Naive thymus-derived CD8-positive, alpha-beta T cell (primary cell): Measurements from ENCODE around the gene ZNF107. TPM values are rescaled to one million over a fixed set of nuclear protein-coding genes. Genes with fewer than 3 reads are reported as not detected.

Experiments
- ATAC-seq, 2 donors: fragments of 150-1000 bp; cut with Tn5 transposase in 1 of 2; sonication (Bioruptor Pico), chemical (Tn5 transposase) in 1 of 2; 1 replicate in 1 of 2; 2 replicates in 1 of 2; pipeline ENCODE4 v1.10.0; 2021; ENCODE audit warnings: mild to moderate bottlenecking in 2 of 2, moderate library complexity in 2 of 2
- POLR2A ChIA-PET: fragments of 350-600 bp; sonication (Branson Sonifier 250); formaldehyde crosslinking; loops from one replicate; lab custom pipeline; 2021; ENCODE audit warnings: antibody characterized with exemption; lab: Charles Lee
- DNase-seq, 10 donors: peaks; one replicate each; pipeline versions ENCODE4 v3.0.0 to v3.0.0-alpha.2; 2020 to 2022
- H3K27ac Mint-ChIP-seq, 10 donors: one replicate each; pipeline ENCODE4 v1.8.0; 2020 to 2022; ENCODE audit warnings: mild to moderate bottlenecking in 10 of 10, mixed read lengths in 10 of 10, moderate library complexity in 4 of 10, inconsistent platforms in 1 of 10
- H3K27me3 Mint-ChIP-seq, 5 donors: one replicate each; pipeline ENCODE4 v1.8.0; 2021 to 2022; ENCODE audit warnings: mixed read lengths in 5 of 5
- H3K36me3 Mint-ChIP-seq, 3 donors: one replicate each; pipeline ENCODE4 v1.8.0; 2020 to 2022; ENCODE audit warnings: mixed read lengths in 3 of 3, mild to moderate bottlenecking in 2 of 3, inconsistent platforms in 1 of 3
- H3K4me1 Mint-ChIP-seq, 4 donors: one replicate each; pipeline ENCODE4 v1.8.0; 2021 to 2022; ENCODE audit warnings: mixed read lengths in 4 of 4
- H3K4me3 Mint-ChIP-seq, 10 donors: one replicate each; pipeline ENCODE4 v1.8.0; 2020 to 2022; ENCODE audit warnings: mild to moderate bottlenecking in 10 of 10, mixed read lengths in 10 of 10, moderate library complexity in 6 of 10, inconsistent platforms in 1 of 10
- H3K9me3 Mint-ChIP-seq, 9 donors: one replicate each; pipeline ENCODE4 v1.8.0; 2020 to 2022; ENCODE audit warnings: mixed read lengths in 9 of 9, mild to moderate bottlenecking in 3 of 9, inconsistent platforms in 1 of 9, moderate library complexity in 1 of 9
- microRNA-seq: library from miRNA; unstranded; fragments of <30 nt; microRNA quantifications from one replicate; pipeline ENCODE4 v1.2.0, GENCODE V29; 2022; ENCODE audit warnings: borderline microRNAs expressed
- polyA plus RNA-seq, 3 donors: library from polyadenylated mRNA; unstranded; fragments of 300-500 nt; fragmentation: Illumina TruSeq; gene quantifications; one replicate each; pipeline ENCODE4 v1.2.3, GENCODE V29; 2021
- total RNA-seq, 8 experiments: library from RNA in 2 of 8; stranded (reverse) in 2 of 8; gene quantifications; one replicate each; pipeline ENCODE4 v1.2.3 and lab custom pipeline; 2021 to 2026

The ZNF107 gene
- total and polyA plus RNA-seq, 5 experiments from 2014 or later = 9.7 to 33.6 (median 12.8) TPM

DNA sequence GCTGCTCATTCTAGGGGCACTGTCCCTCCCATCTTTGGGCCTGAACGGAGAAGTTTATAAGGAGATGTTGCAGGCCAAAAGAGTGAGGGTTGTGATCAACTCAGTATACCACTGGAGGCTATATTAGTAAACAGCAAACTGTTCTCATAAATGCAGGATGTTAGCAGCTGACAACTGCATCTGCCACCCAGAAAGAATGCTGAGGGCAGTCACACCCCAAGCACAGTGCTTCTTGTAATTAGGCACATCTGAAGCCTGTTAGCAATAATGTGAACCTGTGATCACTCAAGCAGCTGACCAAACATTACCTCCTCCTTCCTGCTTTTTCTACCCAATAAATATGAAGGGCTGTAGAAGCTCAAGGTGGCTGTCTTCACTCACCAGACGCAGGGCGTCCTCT lies 89.9 kb downstream of the ZNF107 start:
- no peak for DNase-seq
- no peaks in the 10 kb centered on the region for H3K4me1 Mint-ChIP-seq
- H3K27ac Mint-ChIP-seq = no peak overlapping the region
- H3K36me3 Mint-ChIP-seq = peaks cover 0 to 11% (median 0%) of the 10 kb centered on the region in 3 donors
- peaks cover 0 to 9% (median 2%) of the 10 kb centered on the region in 9 donors for H3K9me3 Mint-ChIP-seq
- POLR2A ChIA-PET = no interaction called here
- H3K27me3 Mint-ChIP-seq = no peaks in the 10 kb centered on the region
- ATAC-seq = no peak
- no peak overlapping the region for H3K4me3 Mint-ChIP-seq

DNA sequence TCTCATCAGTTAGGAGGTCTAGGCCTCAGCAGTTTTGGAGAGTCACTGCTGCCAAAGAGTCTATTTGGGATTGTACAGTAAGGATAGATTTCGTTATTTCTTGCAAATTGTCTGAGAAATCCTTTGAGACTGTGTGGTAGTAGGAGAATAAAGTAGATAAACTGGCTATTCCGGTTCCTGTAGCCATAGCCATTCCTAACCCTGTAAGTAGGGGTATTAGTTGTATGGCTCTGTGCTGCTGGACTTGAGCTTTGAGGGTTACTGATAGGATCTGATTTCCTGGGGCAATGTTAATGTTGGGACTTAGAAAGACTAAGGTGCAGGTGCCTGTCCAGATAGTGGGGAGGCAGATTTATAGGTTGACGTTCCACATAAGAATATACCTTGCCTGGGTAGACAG lies 92.2 kb downstream of the ZNF107 start:
- ATAC-seq (no peak), DNase-seq (no peak)
- H3K27me3 Mint-ChIP-seq = peaks cover 0 to 4% (median 0%) of the 10 kb centered on the region in 5 donors
- H3K4me1 Mint-ChIP-seq = no peaks in the 10 kb centered on the region
- H3K27ac Mint-ChIP-seq = no peak overlapping the region
- H3K9me3 Mint-ChIP-seq = peaks cover 0 to 2% (median 0%) of the 10 kb centered on the region in 9 donors
- no peak overlapping the region for H3K4me3 Mint-ChIP-seq
- POLR2A ChIA-PET = no interaction called here
- peaks cover 0 to 9% (median 0%) of the 10 kb centered on the region in 3 donors for H3K36me3 Mint-ChIP-seq

Small RNA genes lying within 50 kb of the gene (microRNA-seq; reads per million reads assigned to microRNA genes)
- not detected for gene MIR6839

Other genes with a start within 250 kb of the ZNF107 start
- gene ZNF680, start 103.1 kb upstream of the ZNF107 start, total RNA-seq = 10 to 100 TPM; 18.2 to 22.9 TPM
- gene ZNF680, start 103.1 kb upstream of the ZNF107 start, polyA plus RNA-seq = 1 to 10 TPM; 7.1 to 9.7 (median 8.7) TPM
- gene ZNF138, start 128.3 kb downstream of the ZNF107 start, total RNA-seq = 10 to 100 TPM; 18.3 to 20.4 TPM
- 10 to 100 TPM in 2 of 3 donors, 1 to 10 TPM in 1; 9.2 to 13.0 (median 12.9) TPM for gene ZNF138, start 128.3 kb downstream of the ZNF107 start, polyA plus RNA-seq
- gene ZNF273, start 237.1 kb downstream of the ZNF107 start, total RNA-seq = 1 to 10 TPM; 9.5 TPM
- gene ZNF273, start 237.1 kb downstream of the ZNF107 start, polyA plus RNA-seq = 1 to 10 TPM; 3.6 to 4.6 (median 4.5) TPM